ENCODE measurements around the gene ANXA3.

Gene ANXA3

DNA sequence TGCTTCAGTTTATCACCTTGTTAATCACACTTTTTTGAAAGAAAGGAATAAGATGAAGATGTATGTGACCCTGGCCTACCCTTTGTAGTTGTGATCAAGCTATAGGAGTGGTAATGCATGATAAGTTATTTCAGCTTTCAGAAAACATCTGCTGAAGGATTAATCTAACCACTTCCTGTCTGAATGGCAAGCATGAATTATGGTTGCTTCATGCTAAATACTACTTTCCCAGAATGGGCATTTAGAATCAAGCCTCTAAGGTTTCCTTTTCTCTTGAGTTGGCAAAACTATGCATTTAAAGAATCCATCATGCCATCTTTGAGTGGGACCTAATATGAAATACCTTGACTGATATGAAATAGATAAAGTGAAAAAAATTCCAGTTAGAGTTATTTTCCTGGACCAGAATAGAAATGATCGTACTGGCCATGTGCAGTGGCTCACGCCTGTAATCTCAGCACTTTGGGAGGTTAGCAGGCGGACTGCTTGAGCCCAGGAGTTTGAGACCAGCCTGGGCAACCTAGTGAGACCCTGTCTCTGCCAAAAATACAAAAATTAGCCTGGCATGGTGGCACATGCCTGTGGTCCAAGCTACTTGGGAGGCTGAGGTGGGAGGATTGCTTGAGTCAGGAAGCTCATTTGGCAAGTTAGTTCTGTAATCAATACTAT is 59.1 kb downstream of the ANXA3 start:
- DNase-seq (ENCODE audit: low read depth in 2 of 2, low spot score in 1 of 2), result no peak

DNA sequence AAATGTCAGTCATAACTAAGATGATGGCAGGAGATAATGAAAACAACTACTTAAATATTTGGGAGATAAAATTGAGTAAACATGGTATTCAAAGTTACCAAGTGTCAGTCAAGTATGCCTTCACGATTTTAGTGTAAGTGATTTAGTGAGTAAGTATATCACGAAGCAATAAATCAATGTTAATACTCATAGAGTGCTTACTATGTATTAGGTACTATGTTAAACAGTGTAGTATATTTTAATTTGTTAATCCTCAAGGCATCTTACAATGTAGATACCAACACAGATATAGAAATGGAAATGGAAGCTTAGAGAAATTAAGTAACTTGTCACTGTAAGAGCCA is 59.6 kb downstream of the ANXA3 start:
- DNase-seq (ENCODE audit: low read depth in 2 of 2, low spot score in 1 of 2), result no peak

DNA sequence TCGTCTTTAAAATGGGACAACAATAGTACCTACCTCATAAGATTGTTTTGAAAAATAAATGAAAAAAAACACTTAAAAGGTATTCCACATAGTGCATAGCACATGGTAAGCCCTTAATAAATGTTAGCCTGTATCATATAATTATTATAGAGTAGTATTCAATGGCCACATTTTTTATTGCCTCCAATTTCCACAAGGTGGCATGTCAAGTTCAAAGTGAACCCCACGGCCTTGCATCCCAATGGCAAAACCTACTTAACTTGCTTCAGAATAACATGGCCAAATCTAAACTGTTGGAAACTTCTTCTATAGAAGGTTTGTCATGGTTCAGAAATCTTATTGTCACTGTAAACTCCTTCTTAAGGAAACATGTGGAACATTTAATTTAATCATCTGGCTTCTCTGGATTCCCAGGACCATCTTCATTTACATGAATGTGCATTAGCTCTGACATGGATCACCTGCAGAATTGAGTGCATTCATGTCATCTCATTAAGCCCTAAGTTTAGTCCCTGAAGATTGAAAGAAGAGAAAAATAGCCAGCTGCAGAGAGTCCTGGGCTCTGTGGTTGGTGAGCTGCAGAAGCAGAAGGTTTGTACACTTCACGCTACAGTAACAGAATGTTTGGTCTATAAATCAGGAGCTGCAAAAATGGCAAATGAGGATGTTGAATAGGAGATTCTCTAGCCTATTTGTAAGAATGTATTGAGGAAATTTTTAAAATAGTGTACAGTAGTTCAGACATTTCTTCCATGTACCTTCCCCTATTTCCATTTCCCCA is 61.0 kb downstream of the ANXA3 start:
- DNase-seq (ENCODE audit: low read depth in 2 of 2, low spot score in 1 of 2), result no peak

DNA sequence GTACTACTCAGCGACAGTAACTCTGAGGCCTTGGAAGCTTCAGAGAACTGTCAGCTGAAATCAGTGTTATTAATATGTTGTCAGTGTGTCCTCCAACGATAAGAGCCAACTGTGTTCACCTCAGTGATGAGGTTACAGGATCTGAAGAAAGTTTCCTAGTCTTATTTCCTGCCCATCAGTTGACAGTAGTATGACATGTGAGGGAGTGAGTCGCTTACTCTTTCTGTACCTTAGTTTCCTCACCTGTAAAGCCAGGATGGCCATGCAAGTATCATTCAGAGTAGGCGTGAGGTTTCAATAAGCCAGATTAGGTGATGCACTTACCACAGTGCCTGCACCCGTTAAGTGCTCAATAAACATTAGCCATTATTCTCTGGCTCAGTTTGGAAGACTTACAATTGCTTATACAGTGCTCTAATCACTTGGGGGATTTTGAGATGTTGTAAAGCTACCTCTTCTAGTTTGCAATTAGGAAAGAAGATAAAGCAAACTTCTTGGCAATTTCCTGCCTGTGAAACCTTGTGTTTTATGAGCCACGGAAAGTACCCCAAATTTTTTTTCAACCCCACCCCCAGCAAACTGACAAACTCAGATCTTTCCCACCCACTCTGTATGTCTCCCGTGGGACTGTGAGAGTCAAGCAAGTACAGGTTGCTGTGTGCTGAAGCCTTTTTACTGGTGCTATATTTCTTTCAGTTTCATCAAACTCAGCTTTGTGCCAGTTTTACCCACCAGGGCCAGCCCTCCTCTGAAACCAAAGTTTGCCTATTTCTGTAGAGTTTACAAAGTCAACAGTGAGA is 62.2 kb downstream of the ANXA3 start:
- DNase-seq (ENCODE audit: low read depth in 2 of 2, low spot score in 1 of 2), result no peak

DNA sequence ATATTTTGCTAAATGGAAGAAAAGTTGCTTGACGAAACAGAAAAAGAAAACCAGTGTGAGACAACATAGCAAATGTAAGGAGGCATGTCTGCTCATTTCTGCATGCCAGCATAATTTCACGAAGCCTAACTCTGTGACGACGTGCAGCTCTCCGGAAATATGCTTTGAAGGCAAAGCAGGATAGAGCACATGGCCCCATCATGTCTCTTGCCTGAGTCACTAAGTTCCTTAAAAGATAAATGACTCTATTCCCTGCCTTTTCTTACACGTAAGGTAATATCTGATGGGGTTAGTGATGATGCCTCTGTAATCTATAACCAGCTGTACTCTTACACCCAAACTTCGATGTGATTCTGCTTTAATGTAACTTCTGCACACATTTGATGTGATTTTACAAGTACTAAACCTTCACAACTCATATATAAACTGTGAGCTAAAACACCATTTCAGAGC is 64.5 kb downstream of the ANXA3 start:
- DNase-seq (ENCODE audit: low read depth in 2 of 2, low spot score in 1 of 2), result no peak

DNA sequence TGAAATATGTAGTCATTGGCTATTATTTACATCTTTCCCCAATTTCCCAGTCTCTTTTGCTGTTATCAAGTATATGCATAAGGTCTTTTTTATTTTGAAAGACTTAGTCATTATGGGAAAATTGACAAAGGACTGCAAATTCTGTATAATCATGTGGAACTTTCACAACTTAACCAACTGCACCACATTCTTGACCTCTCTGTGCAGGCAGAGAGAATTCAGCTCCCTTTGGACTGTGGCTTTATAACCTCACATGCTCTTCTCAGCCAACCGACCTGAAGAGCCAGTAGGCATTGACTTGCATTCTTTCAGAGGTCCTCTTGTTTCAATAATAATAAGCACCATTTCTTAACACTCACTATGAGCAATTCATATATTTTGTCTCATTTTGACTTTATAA is 66.9 kb downstream of the ANXA3 start:
- no peak for DNase-seq (ENCODE audit: low read depth in 2 of 2, low spot score in 1 of 2)

DNA sequence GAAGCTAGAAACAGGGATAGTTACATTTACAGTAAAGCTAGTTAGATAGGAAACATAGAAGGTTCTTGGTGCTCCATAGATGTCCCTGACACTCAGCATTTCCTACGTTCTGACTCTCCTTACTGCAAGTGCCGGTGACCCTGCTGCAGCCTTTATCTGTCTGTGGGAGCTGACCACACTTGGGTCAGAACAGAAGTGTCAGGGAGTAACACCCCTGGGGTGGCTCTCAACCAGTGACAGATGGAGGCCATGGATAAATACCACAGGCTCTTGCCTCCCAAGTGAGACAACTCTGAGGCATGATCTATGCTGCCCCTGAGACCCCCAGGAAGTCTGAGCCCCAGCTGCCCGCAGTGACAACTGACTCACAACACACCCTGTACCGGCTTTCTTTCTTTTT is 69.8 kb downstream of the ANXA3 start:
- no peak for DNase-seq (ENCODE audit: low read depth in 2 of 2, low spot score in 1 of 2)

DNA sequence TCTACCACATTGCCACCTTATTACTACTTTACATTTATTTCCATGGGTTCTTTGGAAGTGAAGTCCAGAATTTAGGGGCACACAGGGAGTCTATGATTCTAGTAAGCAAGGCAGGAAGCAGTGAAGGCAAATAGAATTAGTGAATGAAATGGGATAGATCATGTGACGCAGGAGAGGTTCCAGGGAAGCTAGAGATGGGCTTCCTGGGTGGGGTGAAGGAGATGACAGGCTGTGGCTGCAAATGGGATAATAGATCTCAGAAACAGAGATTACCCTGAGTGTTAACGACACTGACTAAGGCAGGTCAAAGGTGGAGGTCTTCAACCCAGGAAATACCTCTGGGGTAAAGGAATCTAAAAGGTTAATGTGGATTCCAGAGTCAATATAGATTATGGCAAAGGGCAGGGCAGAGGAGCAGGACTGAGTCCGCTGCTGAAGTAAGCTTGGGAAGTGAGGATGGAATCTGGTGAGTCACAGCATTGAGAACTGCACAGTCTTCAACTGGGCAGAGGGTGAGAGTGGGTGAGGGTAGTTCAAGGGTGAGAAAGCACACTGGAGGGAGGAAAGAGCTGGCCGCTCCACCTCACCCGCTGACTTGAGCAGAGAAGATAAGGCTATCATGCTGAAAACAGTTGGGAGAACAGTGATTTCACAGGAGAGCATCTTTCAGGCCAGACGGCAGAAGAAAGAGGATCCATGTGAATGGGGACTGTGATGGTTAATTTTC is 70.8 kb downstream of the ANXA3 start:
- no peak for DNase-seq (ENCODE audit: low read depth in 2 of 2, low spot score in 1 of 2)

DNA sequence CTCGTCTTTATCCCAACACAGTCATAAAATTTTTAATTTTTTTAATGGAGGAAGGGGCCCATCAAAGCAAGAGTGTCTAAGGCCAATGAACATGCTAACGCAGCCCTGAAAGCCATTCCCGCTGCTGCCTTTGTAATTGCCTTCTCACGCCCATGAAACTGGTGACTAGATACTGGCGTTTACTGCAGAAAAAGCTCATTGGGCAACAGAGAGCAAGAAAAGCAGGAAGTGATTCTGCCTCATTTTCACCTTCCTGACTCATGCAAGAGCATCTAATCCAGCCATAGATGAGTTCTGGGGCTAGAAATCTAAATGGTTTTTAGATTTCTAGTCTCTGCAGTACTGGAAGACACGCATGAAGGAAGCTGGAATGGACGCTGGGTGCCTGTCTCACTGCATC is 72.5 kb downstream of the ANXA3 start:
- DNase-seq (ENCODE audit: low read depth in 2 of 2, low spot score in 1 of 2), result no peak

DNA sequence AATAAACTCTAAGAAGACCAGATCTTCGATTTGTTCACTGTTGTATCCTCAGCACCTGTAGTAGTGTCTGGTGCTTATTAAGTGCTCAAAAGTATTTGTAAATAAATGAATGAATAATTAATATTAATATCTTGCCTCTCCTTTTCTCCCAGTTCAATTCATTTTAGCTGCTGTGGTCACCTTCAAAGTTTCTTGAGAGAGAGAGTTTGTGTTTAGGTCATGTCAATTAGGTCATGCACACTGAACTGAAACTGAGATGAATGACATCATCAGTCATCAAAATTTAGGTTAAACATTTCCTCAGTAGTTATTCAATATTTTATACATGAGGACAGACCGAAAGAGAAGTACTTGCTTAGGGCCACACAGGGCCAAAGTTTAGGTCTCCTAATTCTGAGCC is 73.5 kb downstream of the ANXA3 start:
- DNase-seq (ENCODE audit: low read depth in 2 of 2, low spot score in 1 of 2), result no peak

DNA sequence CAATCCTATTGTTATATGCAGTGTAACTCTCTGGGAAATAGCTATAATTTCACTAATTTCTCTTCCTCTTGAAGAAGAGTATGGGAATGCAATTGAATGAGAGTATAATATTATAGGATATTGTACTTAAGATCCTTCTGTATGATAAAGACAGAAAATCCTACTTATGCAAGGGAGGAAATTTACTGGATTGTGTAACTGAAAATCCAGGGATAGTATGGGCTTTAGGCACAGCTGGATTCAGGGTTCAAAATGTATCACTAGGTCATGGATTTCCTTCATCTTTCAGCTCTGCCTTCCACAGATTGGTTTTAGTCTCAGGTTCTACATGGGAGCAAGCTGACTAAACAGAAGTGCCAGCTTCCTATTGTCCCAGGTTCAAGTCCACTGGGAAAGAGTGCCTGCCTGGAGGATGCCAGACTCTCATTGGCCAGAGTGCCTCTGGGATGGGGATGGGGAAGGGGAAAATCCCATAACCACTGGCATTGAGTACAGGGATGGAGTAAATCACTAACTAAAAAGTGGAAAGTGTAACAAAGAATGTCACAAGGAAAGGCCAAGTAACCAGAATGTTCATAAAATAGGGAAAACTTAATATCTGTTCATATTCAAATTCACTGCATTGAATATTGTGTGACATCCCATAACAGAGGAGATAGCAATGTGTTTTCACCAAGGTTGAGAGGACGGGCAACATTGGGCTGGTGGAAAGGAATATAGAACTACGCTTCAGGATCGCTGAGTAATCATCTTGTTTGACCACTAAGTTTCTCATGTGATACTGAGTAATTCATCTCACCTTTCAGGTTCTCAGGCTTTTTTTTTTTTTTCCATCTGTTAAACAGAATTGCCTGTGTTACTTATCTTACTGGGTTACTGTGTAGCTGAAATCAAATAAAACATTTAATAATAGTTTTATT is 75.7 kb downstream of the ANXA3 start:
- DNase-seq (ENCODE audit: low read depth in 2 of 2, low spot score in 1 of 2), result no peak

DNA sequence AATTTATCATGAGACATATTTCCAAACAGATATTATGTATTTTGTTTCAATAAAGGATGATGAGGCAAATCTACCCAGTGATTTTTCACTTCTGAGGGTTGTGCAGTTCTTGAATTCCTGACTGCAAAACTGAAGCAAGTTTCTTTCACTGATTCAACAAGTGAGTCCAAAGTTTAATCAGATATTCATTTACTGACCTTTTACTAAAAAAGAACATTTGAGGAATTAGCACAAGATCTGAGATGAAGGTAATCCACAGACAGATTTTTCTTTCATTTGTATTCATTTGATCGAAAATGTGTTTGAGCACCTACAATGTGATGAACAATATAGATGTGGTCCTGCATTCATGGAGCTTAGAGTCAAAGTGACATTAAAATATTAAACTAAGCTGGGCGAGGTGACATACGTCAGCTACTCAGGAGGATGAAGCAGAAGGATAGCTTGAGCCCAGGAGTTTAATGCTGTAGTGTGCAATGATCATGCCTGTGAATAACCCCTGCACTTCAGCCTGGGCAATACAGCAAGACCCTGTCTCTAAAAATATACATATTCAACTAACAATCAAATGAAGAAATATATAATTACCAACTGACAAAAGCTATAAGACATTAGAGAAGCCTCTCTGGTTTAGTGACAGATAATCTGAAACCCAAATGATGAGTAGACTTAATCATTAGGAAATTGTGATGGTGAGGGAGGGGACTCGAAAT is 76.6 kb downstream of the ANXA3 start:
- DNase-seq (ENCODE audit: low read depth in 2 of 2, low spot score in 1 of 2), result no peak

DNA sequence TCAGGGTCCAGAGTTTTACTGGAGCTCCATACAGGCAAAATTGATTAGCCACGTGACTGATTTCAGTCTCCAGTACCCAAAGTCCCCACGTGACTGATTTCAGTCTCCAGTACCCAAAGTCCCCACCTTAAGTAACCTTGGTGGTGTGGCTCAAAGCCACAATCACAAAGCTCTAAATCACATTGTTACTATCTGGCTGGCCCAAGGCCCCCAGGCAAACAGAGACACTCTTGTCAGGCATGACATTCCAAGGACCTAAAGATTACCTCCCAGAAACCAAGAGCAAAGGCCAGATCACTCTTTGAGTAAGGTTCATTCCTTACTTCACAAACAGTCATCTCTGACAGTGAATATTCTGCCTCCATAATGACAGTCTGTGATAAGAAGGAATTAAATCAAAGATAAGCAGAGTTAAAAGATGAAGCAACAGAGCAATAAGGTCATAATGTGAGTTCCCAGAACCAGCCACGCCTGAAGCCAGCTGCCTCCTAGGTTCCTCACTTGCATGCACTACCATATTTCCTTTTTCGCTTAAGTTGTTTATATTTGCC is 78.5 kb downstream of the ANXA3 start:
- DNase-seq (ENCODE audit: low read depth in 2 of 2, low spot score in 1 of 2), result no peak

DNA sequence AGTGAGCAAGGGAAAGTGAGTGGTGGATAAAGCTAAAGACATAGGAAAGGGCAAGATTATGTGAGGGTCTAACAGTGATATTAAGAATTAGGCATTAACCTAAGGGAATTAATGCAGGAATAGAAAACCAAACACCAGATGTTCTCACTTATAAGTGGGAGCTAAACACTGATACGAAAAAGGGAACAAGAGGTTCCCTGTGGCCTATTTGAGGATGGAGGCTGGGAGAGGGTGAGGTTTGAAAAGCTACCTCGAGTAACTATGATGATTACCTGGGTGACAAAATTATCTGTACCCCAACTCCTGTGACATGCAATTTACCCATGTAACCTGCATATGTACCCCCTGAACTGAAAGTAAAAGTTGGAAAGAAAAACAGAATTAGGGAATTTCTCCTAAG is 79.0 kb downstream of the ANXA3 start:
- no peak for DNase-seq (ENCODE audit: low read depth in 2 of 2, low spot score in 1 of 2)

DNA sequence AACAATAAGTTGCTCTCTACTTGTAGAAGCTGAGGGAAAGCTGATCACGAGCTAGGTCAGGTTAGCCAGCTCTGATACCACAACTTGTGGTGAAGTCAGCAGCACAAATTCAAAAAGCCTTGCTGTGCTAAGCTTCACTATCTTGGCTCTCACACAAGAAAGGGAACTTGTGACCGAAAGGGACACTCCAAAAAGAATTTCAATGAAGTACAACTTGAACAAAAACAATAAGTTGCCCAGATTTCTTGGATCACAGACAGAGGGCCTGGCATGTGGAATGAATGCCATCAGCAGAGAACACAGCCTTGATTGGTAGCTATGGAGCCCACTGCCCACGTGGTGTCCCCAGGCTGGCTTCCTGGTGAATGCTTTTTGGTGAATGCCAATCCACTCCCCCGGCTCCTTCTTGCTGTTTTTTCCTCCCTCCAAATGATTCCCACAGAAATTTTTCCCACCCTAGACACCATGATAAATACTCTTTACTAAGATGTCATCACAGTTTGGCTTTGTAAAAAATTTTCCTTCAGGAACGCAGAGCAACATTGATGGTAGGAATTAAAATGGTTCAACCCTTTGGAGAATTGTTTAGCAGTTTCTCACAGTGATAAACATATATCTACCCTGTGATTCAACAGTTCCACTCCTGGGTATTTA is 82.6 kb downstream of the ANXA3 start:
- no peak for DNase-seq (ENCODE audit: low read depth in 2 of 2, low spot score in 1 of 2)

DNA sequence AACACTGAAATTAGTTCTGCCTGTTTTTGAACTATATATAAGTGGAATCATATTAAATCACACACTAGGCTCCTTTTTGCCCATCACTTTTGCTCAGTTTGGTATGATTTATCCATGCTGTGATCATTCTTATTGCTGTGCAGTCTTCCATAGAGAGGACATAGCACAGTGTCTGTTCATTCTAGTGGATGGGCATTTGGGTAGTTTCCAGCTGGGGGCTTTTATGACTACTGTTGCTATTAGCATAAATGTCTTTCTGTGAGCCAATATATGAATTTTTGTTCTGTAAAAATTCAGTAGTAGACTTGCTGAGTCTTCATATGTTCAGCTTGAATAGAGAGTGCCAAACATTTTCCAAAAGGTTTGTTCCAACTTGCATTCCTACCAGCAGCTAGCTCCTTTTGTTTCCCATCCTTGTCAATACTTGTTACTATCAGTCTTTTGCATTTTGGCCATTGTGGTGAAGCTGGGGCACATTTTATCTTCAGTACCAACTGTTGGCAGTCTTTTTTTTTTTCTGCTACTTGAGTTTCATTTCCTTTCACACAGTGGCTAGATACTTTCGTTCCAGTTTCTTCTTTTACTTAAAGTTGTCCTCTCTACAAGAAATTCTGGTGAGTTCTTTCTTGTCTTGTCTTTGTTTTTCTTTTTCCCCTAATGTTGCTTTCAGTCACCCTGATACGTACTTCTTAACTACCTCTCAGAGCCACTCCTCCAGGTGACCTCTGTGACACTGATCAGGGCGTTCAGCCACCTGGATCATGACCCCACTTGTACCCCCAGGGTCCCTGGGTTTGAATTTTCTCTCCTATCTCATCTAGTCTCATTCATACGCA is 87.0 kb downstream of the ANXA3 start:
- DNase-seq (ENCODE audit: low read depth in 2 of 2, low spot score in 1 of 2), result no peak

DNA sequence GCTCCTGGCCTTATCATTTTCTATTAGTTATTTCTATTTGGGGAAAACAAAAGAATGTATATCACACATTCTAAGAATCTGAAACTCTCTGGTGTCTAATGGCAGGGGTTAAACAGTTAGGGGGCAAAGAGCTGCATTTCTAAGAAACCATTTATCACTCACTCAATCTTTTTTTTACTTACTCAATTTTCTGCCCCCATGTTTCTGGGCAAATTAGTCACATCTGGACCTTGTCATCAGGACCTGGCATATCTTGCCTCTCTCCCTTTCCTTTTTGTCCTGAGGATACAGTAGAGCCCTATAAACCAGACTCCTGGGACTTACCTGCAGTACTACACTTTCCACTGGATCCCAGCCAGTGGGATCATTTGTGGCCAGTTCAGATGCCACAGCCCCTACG is 89.1 kb downstream of the ANXA3 start:
- DNase-seq (ENCODE audit: low read depth in 2 of 2, low spot score in 1 of 2), result no peak

DNA sequence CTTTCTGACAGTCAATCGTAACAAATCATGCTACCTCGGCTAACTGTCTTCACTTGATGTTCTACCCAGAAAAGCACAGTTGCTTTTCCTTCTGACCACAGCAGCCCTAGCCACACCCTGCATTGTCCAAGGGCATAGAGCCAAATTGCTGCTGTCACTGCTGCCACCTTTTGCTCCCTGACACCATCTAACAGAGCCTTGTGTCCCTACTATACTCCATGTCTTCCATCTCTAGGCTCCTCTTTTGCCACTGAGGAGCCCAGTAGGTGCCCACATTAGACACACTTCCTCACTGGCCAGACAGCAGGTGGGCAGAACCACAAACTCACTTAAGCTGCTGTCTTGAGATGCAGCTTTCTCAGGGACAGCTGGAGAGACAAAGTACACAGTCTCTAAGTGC is 91.4 kb downstream of the ANXA3 start:
- no peak for DNase-seq (ENCODE audit: low read depth in 2 of 2, low spot score in 1 of 2)

All from stimulated activated CD8-positive, alpha-beta memory T cell treated with anti-CD3 and anti-CD28 coated beads, Interleukin-4, amount 100 ng/mL, for 1 hour (primary cell).